OCI-LY1 (cell line): Measurements from ENCODE around the gene MORN3.
"Not testable (repeated sequence)": the region's sequence is repeated elsewhere in the genome, so short reads cannot be mapped to it uniquely, and the experiment has no call there.

Experiments used
- H2AFZ ChIP-seq: fragments of 200-600 bp; sonication (generic), shearing (Covaris generic); 2 replicates; pipeline ENCODE4 v1.6.0; 2014; ENCODE audit warnings: antibody characterized with exemption, mild to moderate bottlenecking, low read length
- H3F3A ChIP-seq: fragments of 200-600 bp; sonication (generic), shearing (Covaris generic); 2 replicates; pipeline ENCODE4 v1.6.0; 2014; ENCODE audit warnings: mild to moderate bottlenecking, antibody characterized with exemption, low read length, moderate library complexity; ENCODE audit not compliant: insufficient read depth
- H3K27ac ChIP-seq: fragments of 200-600 bp; sonication (generic); 2 replicates; pipeline ENCODE4 v1.5.1; 2014; ENCODE audit warnings: low read length, mixed run types, mild to moderate bottlenecking, low read depth; ENCODE audit not compliant: poor library complexity, severe bottlenecking
- H3K27me3 ChIP-seq: fragments of 200-600 bp; sonication (generic); 2 replicates; pipeline ENCODE4 v1.6.0; 2014; ENCODE audit warnings: antibody characterized with exemption, mild to moderate bottlenecking, low read length, moderate library complexity; ENCODE audit not compliant: insufficient read depth
- H3K36me3 ChIP-seq: fragments of 200-600 bp; sonication (generic); 2 replicates; pipeline ENCODE4 v1.6.1; 2014; ENCODE audit warnings: mild to moderate bottlenecking, antibody characterized with exemption, low read length, moderate library complexity, mixed read lengths; ENCODE audit not compliant: insufficient read depth
- H3K4me1 ChIP-seq: fragments of 200-600 bp; sonication (generic); 2 replicates; pipeline ENCODE4 v1.5.1; 2014; ENCODE audit warnings: mild to moderate bottlenecking, low read length, moderate library complexity; ENCODE audit not compliant: insufficient read depth, severe bottlenecking
- H3K4me2 ChIP-seq: fragments of 200-600 bp; sonication (generic), shearing (Covaris generic); 2 replicates; pipeline ENCODE4 v1.6.1; 2014; ENCODE audit warnings: low read length
- H3K4me3 ChIP-seq: fragments of 200-600 bp; sonication (generic); 2 replicates; pipeline ENCODE4 v1.5.1; 2014; ENCODE audit warnings: low read length, low read depth, mild to moderate bottlenecking, mixed read lengths; ENCODE audit not compliant: poor library complexity, severe bottlenecking
- H3K79me2 ChIP-seq: fragments of 200-600 bp; shearing (Covaris generic); 2 replicates; pipeline ENCODE4 v1.6.1; 2016; ENCODE audit warnings: mixed run types, low read length, mixed read lengths; ENCODE audit not compliant: insufficient read depth
- H3K9ac ChIP-seq: fragments of 200-600 bp; sonication (generic), shearing (Covaris generic); 2 replicates; pipeline ENCODE4 v1.6.1; 2014; ENCODE audit warnings: mild to moderate bottlenecking, low read length, mixed read lengths
- H3K9me2 ChIP-seq: fragments of 200-600 bp; sonication (generic), shearing (Covaris generic); 2 replicates; pipeline ENCODE4 v1.6.1; 2014; ENCODE audit warnings: low read depth, mild to moderate bottlenecking, low read length, mixed read lengths
- H3K9me3 ChIP-seq: fragments of 200-600 bp; shearing (Covaris generic); 2 replicates; pipeline ENCODE4 v1.6.1; 2014; ENCODE audit warnings: low read length, mixed read lengths
- H4K20me1 ChIP-seq: fragments of 200-600 bp; sonication (generic), shearing (Covaris generic); 2 replicates; pipeline ENCODE4 v1.6.0; 2016; ENCODE audit warnings: mild to moderate bottlenecking, low read length; ENCODE audit not compliant: insufficient read depth
- CTCF ChIP-seq: fragments of 200-600 bp; sonication (generic), shearing (Covaris generic); IDR thresholded peaks from 2 replicates; pipeline ENCODE4 v1.5.1; 2017; ENCODE audit warnings: mild to moderate bottlenecking, antibody characterized with exemption, low read length, moderate library complexity, mixed read lengths
- EZH2 ChIP-seq: fragments of 200-600 bp; sonication (generic), shearing (Covaris generic); IDR thresholded peaks from 2 replicates; pipeline ENCODE4 v1.8.0; 2017; ENCODE audit warnings: borderline replicate concordance, mixed run types, mild to moderate bottlenecking, antibody characterized with exemption, low read length, moderate library complexity, mixed read lengths

The MORN3 gene

GRCh38 chr12:121709478-121709961, 40.1 kb upstream of the MORN3 start:
- Histone ChIP-seq H2AFZ (no peak overlapping the region), H3K27ac (no peak overlapping the region), H3K9me2 (no peaks in the 10 kb centered on the region), H3K9me3 (no peaks in the 10 kb centered on the region), H3K9ac (no peak overlapping the region), H3F3A (no peaks in the 10 kb centered on the region), H3K79me2 (peaks cover 7% of the 10 kb centered on the region; the same call in 1 of the 2 replicates), H3K36me3 (no peaks in the 10 kb centered on the region; the same call in 1 of the 2 replicates), H4K20me1 (no peaks in the 10 kb centered on the region), H3K27me3 (no peaks in the 10 kb centered on the region), H3K4me1 (peaks cover 26% of the 10 kb centered on the region), H3K4me2 (no peak overlapping the region), H3K4me3 (no peak overlapping the region)
- TF ChIP-seq EZH2 (no peak), CTCF (no peak)

DNA sequence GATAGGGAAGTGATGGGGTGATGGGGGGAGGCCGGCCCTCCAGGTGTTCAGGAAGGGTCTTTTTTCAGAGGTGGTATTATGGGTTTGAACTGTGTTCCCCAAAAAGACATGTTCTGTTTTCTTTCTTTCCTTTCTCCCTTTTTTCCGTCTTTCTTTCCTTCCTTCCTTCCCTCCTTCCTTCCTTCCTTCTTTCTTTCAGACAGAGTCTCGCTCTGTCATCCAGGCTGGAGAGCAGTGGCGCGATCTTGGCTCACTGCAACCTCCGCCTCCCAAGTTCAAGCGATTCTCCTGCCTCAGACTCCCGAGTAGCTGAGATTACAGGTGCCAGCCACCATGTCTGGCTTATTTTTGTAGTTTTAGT, 39.6 kb upstream of the MORN3 start:
- not testable (repeated sequence) for H3K36me3 ChIP-seq, H3K9ac ChIP-seq, H3K79me2 ChIP-seq, H3K27ac ChIP-seq, H3K4me3 ChIP-seq, H4K20me1 ChIP-seq, H3K9me3 ChIP-seq, H2AFZ ChIP-seq, H3K9me2 ChIP-seq, H3K27me3 ChIP-seq, H3K4me2 ChIP-seq, H3F3A ChIP-seq
- peaks cover 22% of the 10 kb centered on the region for H3K4me1 ChIP-seq

- H3K36me3 ChIP-seq, result no peaks in the 10 kb centered on the region; the same call in 1 of the 2 replicates
- H4K20me1 ChIP-seq, result no peaks in the 10 kb centered on the region
- no peaks in the 10 kb centered on the region for H3K27me3 ChIP-seq
- TF ChIP-seq CTCF (no peak), EZH2 (no peak)
- H3F3A ChIP-seq, result no peaks in the 10 kb centered on the region
- no peak overlapping the region for H2AFZ ChIP-seq
- H3K27ac ChIP-seq, result no peak overlapping the region
- H3K4me2 ChIP-seq, result no peak overlapping the region
- H3K9ac ChIP-seq, result no peak overlapping the region
- H3K4me3 ChIP-seq, result no peak overlapping the region
- H3K79me2 ChIP-seq, result peaks cover 4% of the 10 kb centered on the region; the same call in 1 of the 2 replicates
- H3K9me2 ChIP-seq, result no peaks in the 10 kb centered on the region
- H3K4me1 ChIP-seq, result peaks cover 17% of the 10 kb centered on the region
- H3K9me3 ChIP-seq, result no peaks in the 10 kb centered on the region
Observed at GRCh38 chr12:121708313-121709063, 39.0 kb upstream of the MORN3 start.

DNA sequence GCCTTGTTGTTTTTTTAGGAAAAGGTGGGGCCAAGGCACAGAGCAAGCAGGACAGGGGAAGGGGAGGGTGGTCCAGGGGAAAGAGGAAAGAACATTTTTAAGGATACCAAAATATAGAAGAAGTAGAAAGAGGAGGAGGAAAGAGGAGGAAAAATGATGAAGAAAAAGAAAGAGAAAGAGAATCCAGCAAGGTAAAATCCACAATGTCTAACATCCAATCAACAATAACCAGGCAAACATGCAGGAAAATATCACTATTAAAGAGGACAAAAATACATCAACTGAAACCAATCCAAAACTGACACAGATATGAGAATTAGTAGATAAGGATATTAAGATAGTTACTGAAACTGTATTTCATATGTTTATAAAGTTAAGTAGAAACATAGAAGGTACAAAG, 36.1 kb upstream of the MORN3 start:
- no peaks in the 10 kb centered on the region for H3K27me3 ChIP-seq
- no peak for TF ChIP-seq CTCF
- TF ChIP-seq EZH2, result no peak

More for the DNA sequence above, 36.1 kb upstream of the MORN3 start:
- H3K4me3 ChIP-seq, result no peak overlapping the region
- H3K79me2 ChIP-seq, result no peaks in the 10 kb centered on the region
- H3K9me3 ChIP-seq, result no peaks in the 10 kb centered on the region
- H3K9me2 ChIP-seq, result no peaks in the 10 kb centered on the region
- no peak overlapping the region for H3K4me2 ChIP-seq
- H3F3A ChIP-seq, result no peaks in the 10 kb centered on the region
- no peak overlapping the region for H2AFZ ChIP-seq
- H3K4me1 ChIP-seq, result peaks cover 3% of the 10 kb centered on the region
- H3K9ac ChIP-seq, result no peak overlapping the region
- no peaks in the 10 kb centered on the region for H4K20me1 ChIP-seq
- H3K27ac ChIP-seq, result no peak overlapping the region
- no peaks in the 10 kb centered on the region; the same call in 1 of the 2 replicates for H3K36me3 ChIP-seq
